ENCODE measurements around the gene JTB.
A peak's percentile ranks its signal among the peaks of the same experiment; 100 is the strongest.

JTB gene

DNA sequence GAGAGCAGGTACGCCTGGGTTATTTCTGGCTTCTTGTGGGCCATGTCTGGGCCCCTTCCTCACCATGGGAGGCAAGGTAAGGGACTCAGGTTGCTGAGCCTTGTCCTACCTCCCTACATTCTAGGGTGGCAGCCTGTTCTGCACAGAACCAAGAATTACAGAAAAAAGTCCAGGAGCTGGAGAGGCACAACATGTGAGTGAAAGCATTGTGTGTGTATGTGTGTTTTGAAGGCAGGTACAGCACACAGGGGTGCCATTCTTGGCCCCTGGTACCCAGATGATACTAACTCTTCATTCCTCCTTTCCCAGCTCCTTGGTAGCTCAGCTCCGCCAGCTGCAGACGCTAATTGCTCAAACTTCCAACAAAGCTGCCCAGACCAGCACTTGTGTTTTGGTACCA, 4.4 kb downstream of the JTB start:
- H3K9ac ChIP-seq (ENCODE audit: low read length), result no peak overlapping the region
- peaks cover 8% of the 10 kb centered on the region for H3K4me1 ChIP-seq (ENCODE audit: control insufficient read depth, insufficient read depth, low read length)
- H3K9me3 ChIP-seq (ENCODE audit: control insufficient read depth, low read length), result no peaks in the 10 kb centered on the region
- H3K27me3 ChIP-seq (ENCODE audit: control insufficient read depth, insufficient read depth, low read length), result no peaks in the 10 kb centered on the region
- H3K36me3 ChIP-seq (ENCODE audit: control insufficient read depth, insufficient read depth, low read length), result no peaks in the 10 kb centered on the region
- H3K4me3 ChIP-seq (ENCODE audit: low read length), result no peak overlapping the region

GRCh38 chr1:153970346-153970745, 7.1 kb downstream of the JTB start:
- Histone ChIP-seq H3K36me3 (ENCODE audit: control insufficient read depth, insufficient read depth, low read length) (no peaks in the 10 kb centered on the region), H3K27me3 (ENCODE audit: control insufficient read depth, insufficient read depth, low read length) (no peaks in the 10 kb centered on the region), H3K9me3 (ENCODE audit: control insufficient read depth, low read length) (no peaks in the 10 kb centered on the region), H3K4me1 (ENCODE audit: control insufficient read depth, insufficient read depth, low read length) (peaks cover 4% of the 10 kb centered on the region), H3K4me3 (ENCODE audit: low read length) (no peak overlapping the region), H3K9ac (ENCODE audit: low read length) (no peak overlapping the region)

DNA sequence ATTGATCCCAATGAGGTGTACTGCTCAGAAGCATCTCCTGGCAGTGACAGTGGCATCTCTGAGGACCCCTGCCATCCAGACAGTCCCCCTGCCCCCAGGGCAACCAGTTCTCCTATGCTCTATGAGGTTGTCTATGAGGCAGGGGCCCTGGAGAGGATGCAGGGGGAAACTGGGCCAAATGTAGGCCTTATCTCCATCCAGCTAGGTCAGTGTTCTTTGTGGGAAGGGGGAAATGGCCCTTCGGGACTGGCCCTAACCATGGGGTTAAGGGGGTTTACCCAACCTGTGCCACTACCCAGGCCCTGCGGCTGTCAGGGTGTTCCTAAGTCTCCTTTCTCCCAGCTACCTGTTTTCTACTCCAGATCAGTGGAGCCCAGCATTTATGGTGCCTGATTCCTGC, 8.5 kb downstream of the JTB start:
- Histone ChIP-seq H3K36me3 (ENCODE audit: control insufficient read depth, insufficient read depth, low read length) (no peaks in the 10 kb centered on the region), H3K27me3 (ENCODE audit: control insufficient read depth, insufficient read depth, low read length) (no peaks in the 10 kb centered on the region), H3K4me3 (ENCODE audit: low read length) (no peak overlapping the region), H3K9ac (ENCODE audit: low read length) (peak overlapping the region; percentile 69), H3K9me3 (ENCODE audit: control insufficient read depth, low read length) (no peaks in the 10 kb centered on the region), H3K4me1 (ENCODE audit: control insufficient read depth, insufficient read depth, low read length) (peaks cover 4% of the 10 kb centered on the region)

DNA sequence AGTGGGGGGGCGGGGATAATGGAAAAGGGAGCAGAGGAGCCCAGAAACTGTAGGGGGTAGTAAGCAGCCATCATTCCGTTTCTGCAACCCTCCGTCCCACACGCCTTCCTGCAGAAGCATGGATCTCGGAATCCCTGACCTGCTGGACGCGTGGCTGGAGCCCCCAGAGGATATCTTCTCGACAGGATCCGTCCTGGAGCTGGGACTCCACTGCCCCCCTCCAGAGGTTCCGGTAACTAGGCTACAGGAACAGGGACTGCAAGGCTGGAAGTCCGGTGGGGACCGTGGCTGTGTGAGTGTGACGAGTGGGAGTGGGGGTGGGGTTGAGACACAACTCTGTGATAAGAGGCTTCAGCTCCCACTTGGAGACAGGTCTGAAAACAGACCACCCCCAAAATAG, 9.1 kb downstream of the JTB start:
- H3K27me3 ChIP-seq (ENCODE audit: control insufficient read depth, insufficient read depth, low read length), result no peaks in the 10 kb centered on the region
- peak overlapping the region; percentile 69 for H3K9ac ChIP-seq (ENCODE audit: low read length)
- peaks cover 4% of the 10 kb centered on the region for H3K4me1 ChIP-seq (ENCODE audit: control insufficient read depth, insufficient read depth, low read length)
- H3K9me3 ChIP-seq (ENCODE audit: control insufficient read depth, low read length), result no peaks in the 10 kb centered on the region
- peak overlapping the region; percentile 66 for H3K4me3 ChIP-seq (ENCODE audit: low read length)
- no peaks in the 10 kb centered on the region for H3K36me3 ChIP-seq (ENCODE audit: control insufficient read depth, insufficient read depth, low read length)

DNA sequence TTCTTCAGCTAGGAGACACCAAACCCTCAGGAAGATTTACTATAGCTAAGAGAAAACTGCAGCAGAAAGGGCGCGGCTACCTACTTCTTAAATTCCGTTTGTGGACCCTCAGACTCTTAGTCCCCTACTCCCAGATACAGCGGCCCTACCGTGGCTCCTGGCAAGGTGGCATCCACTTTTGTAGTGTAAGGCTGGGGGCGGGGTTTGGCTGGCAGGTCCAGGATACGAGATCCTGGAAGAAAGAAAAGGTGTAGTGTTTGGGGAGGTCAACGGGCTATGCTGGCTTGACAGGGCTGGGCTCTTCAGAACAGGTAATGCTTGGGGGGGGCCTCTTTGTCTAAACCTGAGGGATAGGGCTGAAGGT, 9.5 kb downstream of the JTB start:
- Histone ChIP-seq H3K9ac (ENCODE audit: low read length) (peak overlapping the region; percentile 69), H3K36me3 (ENCODE audit: control insufficient read depth, insufficient read depth, low read length) (no peaks in the 10 kb centered on the region), H3K4me1 (ENCODE audit: control insufficient read depth, insufficient read depth, low read length) (peaks cover 4% of the 10 kb centered on the region)

DNA sequence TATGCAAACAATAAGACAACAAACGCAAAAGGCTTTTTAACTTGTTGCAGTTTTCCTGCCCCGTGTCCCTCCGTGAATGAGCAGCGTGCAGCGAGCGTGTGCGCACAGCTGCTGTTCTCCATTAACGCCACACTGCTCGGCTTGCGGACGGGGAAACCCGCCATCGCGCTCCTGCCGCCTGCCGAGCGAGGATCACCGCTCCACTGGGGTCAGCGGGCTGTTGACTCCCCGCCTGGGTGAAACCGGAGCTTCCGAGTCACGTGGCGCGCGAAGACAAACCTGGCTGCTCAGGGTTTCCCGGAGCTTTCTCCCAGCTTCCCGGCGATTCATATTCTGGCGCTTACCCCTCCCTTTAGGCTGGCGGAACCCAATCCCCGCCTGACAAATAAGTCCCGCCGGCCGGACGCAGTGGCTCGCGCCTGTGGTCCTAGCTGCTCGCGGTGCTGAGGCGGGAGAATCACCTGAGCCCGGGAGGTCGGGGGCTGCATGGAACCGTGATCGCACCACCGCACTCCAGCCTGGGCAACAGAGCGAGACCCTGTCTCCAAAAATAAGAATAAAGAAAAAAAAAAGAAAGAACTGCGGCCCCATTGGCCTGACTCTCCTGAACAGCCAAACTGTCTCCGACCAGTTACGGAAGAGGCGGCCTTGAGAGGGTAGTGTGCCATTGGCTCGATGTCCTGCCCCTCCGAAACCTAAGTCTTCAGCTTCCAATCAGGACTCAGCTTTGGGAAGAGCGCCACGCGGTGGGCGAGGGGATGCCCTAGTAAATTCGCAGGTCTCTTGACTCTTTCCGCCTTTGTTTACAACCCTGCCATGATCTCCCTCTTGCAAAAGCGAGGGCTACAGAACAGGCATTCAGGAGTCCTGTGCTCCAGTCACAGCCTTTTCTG, 10.1 kb downstream of the JTB start, which contains the start of gene CREB3L4:
Gene CREB3L4 (plus strand): TSS at position 796 of the 893 bp plus-strand sequence. CDS start 624 bp downstream, outside the sequence.
- Histone ChIP-seq H3K9me3 (ENCODE audit: control insufficient read depth, low read length) (no peaks in the 10 kb centered on the region), H3K27me3 (ENCODE audit: control insufficient read depth, insufficient read depth, low read length) (no peaks in the 10 kb centered on the region), H3K4me1 (ENCODE audit: control insufficient read depth, insufficient read depth, low read length) (peaks cover 9% of the 10 kb centered on the region), H3K36me3 (ENCODE audit: control insufficient read depth, insufficient read depth, low read length) (no peaks in the 10 kb centered on the region), H3K4me3 (ENCODE audit: low read length) (peak within 1 kb of the TSS; percentile 66), H3K9ac (ENCODE audit: low read length) (peak within 1 kb of the TSS; percentile 69)

More for the DNA sequence above, 9.5 kb downstream of the JTB start:
- H3K9me3 ChIP-seq (ENCODE audit: control insufficient read depth, low read length), result no peaks in the 10 kb centered on the region
- H3K4me3 ChIP-seq (ENCODE audit: low read length), result peak overlapping the region; percentile 66
- H3K27me3 ChIP-seq (ENCODE audit: control insufficient read depth, insufficient read depth, low read length), result no peaks in the 10 kb centered on the region

GRCh38 chr1:153963850-153964331, 13.6 kb downstream of the JTB start:
- Histone ChIP-seq H3K4me3 (ENCODE audit: low read length) (peak overlapping the region; percentile 97), H3K36me3 (ENCODE audit: control insufficient read depth, insufficient read depth, low read length) (no peaks in the 10 kb centered on the region), H3K27me3 (ENCODE audit: control insufficient read depth, insufficient read depth, low read length) (no peaks in the 10 kb centered on the region), H3K9me3 (ENCODE audit: control insufficient read depth, low read length) (no peaks in the 10 kb centered on the region), H3K4me1 (ENCODE audit: control insufficient read depth, insufficient read depth, low read length) (peaks cover 23% of the 10 kb centered on the region), H3K9ac (ENCODE audit: low read length) (peak overlapping the region; percentile 79)

DNA sequence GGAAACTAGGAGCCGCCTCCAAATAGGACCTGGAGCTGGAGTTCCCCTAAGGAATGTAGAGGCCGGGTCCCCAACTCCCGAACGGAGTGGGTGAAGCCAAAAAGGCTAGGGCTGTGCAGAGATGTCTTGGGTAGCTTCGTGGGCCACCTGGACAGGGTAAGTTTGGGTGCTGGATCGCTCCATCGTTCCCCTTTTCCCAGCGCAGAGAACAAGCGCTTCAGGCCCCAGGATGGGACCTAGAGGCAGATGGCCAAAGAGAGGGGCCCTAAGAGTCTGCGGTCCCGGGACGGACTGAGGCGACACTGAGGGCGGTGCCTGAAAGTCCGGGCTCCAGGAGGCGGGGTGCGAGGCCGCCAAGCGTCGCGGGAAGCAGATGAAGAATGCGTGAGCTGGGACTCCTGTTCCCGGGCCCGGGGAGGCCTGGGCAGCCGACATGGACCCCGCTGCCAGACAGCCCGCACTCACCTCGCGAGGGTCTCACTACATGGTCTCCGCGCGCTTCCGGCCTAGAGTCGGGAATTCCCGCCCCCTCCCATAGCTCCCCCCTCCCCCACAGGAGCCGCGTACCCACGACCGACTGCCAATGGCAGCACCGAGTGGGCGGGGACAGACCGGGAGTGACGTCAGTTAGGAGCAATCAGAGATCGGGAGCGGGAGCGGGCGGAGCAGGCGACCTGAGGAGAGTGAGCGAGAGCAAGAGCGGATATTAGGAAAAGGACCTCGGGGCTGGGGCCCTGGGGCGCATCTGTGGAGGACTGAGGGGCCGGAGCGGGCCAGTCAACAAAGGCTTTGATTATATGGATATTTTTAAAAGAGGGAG, 14.2 kb downstream of the JTB start, which contains the start of gene SLC39A1:
Gene SLC39A1 (minus strand): TSS at position 508 of the 820 bp plus-strand sequence. CDS start 822 bp downstream, outside the sequence.
- H3K9me3 ChIP-seq (ENCODE audit: control insufficient read depth, low read length), result no peaks in the 10 kb centered on the region
- H3K4me3 ChIP-seq (ENCODE audit: low read length), result peak within 1 kb of the TSS; percentile 97
- H3K4me1 ChIP-seq (ENCODE audit: control insufficient read depth, insufficient read depth, low read length), result peaks cover 23% of the 10 kb centered on the region
- no peaks in the 10 kb centered on the region for H3K36me3 ChIP-seq (ENCODE audit: control insufficient read depth, insufficient read depth, low read length)
- peak within 1 kb of the TSS; percentile 79 for H3K9ac ChIP-seq (ENCODE audit: low read length)
- no peaks in the 10 kb centered on the region for H3K27me3 ChIP-seq (ENCODE audit: control insufficient read depth, insufficient read depth, low read length)

DNA sequence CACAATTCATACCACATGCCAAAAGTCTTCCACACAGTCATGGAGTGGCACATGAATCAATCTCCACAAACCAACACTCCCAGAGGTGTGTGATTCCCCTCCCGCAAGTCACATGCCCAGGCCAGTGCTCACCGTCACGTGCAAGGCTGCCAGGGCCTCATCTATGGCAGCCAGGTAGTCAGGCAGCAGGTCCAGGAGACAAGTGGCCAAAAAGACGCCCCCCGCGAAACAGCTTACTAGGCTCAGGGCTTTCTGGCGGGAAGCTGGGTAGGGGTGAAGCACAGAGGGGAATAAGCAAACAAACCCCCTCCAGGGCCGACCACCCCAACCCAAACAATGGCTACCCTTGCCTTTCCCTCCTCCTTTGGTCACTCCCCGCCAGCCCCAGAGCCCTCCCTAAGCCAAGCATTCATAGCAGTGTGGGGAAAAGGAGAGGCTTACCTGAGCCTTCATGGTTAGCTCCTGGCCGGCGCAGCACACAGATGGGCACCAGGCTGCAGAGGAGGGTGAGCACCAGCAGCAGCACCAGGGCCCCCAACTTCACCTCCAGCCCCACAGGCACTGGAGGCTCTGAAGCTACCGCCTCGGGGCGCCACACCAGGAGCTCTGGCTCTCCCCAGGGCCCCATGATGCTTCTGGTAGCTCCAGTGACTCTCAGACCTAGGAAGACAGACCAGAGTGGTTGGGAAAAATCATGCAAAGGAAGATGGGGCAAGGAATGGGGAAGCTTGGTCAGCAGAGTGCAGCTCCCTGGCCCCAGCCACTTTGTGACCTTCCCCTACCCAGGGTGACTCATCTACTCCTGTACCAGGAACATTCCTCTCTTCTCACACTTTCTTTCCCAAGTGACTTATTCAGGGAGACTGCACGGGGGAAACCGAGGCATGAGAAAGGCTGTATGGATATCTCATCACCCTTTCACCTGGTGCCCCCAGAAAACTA, 15.1 kb downstream of the JTB start:
- H3K27me3 ChIP-seq (ENCODE audit: control insufficient read depth, insufficient read depth, low read length), result no peaks in the 10 kb centered on the region
- H3K9me3 ChIP-seq (ENCODE audit: control insufficient read depth, low read length), result no peaks in the 10 kb centered on the region
- no peaks in the 10 kb centered on the region for H3K36me3 ChIP-seq (ENCODE audit: control insufficient read depth, insufficient read depth, low read length)
- peak overlapping the region; percentile 97 for H3K4me3 ChIP-seq (ENCODE audit: low read length)
- H3K9ac ChIP-seq (ENCODE audit: low read length), result peak overlapping the region; percentile 79
- peaks cover 25% of the 10 kb centered on the region for H3K4me1 ChIP-seq (ENCODE audit: control insufficient read depth, insufficient read depth, low read length)

DNA sequence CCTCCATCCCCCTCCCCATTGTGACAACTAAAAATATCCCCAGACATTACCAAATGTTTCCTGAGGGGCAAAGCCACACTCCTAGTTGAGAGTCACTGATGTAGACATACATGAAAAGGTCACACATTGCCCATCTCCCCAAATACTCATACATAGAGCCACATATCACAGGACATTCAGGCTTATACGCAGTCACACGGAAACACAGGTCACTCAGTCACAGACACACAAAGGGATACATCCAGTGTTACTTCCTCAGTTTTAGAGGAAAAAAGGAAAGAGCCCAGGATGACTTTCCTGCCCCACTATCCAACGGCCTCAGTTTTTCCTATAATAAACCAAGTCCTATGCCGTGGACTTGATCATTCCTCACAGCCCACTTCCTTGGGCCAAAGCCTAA, 16.1 kb downstream of the JTB start:
- no peaks in the 10 kb centered on the region for H3K27me3 ChIP-seq (ENCODE audit: control insufficient read depth, insufficient read depth, low read length)
- H3K4me1 ChIP-seq (ENCODE audit: control insufficient read depth, insufficient read depth, low read length), result peaks cover 34% of the 10 kb centered on the region
- no peak overlapping the region for H3K9ac ChIP-seq (ENCODE audit: low read length)
- no peak overlapping the region for H3K4me3 ChIP-seq (ENCODE audit: low read length)
- no peaks in the 10 kb centered on the region for H3K9me3 ChIP-seq (ENCODE audit: control insufficient read depth, low read length)
- H3K36me3 ChIP-seq (ENCODE audit: control insufficient read depth, insufficient read depth, low read length), result no peaks in the 10 kb centered on the region

DNA sequence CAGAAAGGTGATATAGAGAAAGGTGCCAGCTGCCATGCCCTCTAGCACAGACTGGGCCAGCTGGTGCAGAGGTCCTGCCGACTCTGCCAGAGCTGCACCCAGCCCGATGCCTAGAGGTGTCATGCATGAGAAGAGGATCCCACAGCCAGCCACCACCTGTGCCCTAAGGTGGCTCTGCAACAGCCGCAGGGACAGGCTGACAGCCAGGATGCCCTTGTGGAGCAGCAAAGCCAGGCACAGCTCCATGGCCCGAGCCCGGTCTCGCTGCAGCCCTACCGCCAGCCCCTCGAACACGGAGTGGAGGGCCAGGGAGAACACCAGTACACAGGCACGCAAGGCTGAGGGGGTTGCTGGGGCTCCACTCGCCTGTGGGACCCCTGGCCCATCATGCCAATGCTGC, 17.3 kb downstream of the JTB start:
- H3K9me3 ChIP-seq (ENCODE audit: control insufficient read depth, low read length), result no peaks in the 10 kb centered on the region
- no peaks in the 10 kb centered on the region for H3K36me3 ChIP-seq (ENCODE audit: control insufficient read depth, insufficient read depth, low read length)
- no peak overlapping the region for H3K4me3 ChIP-seq (ENCODE audit: low read length)
- peaks cover 38% of the 10 kb centered on the region for H3K4me1 ChIP-seq (ENCODE audit: control insufficient read depth, insufficient read depth, low read length)
- no peaks in the 10 kb centered on the region for H3K27me3 ChIP-seq (ENCODE audit: control insufficient read depth, insufficient read depth, low read length)
- no peak overlapping the region for H3K9ac ChIP-seq (ENCODE audit: low read length)

Data from mucosa of stomach (tissue), 1 donor.